HepG2 (cell line): ENCODE measurements around the gene TMEM80. TPM values are rescaled to one million over a fixed set of nuclear protein-coding genes. Genes with fewer than 3 reads are reported as not detected.

ENCODE experiments used
- FLYWCH1 ChIP-seq: sonication (generic); formaldehyde crosslinking; IDR thresholded peaks from 2 replicates; pipeline ENCODE4 v1.8.1; 2023; ENCODE audit warnings: mild to moderate bottlenecking, missing genetic modification reagents
- KLF11 ChIP-seq: IDR thresholded peaks from 2 replicates; pipeline ENCODE4 v1.6.1; 2016; ENCODE audit warnings: missing compliant biosample characterization
- SALL2 ChIP-seq: sonication (generic); formaldehyde crosslinking; IDR thresholded peaks from 2 replicates; pipeline ENCODE4 v1.8.1; 2023; ENCODE audit warnings: mild to moderate bottlenecking, missing genetic modification reagents, inconsistent platforms
- SIN3A ChIP-seq: IDR thresholded peaks from 2 replicates; pipeline ENCODE4 v1.6.1; 2011; ENCODE audit warnings: low read depth, mild to moderate bottlenecking, control low read depth, low read length, borderline replicate concordance
- SP2 ChIP-seq: sonication (generic); formaldehyde crosslinking; IDR thresholded peaks from 2 replicates; pipeline ENCODE4 v1.5.1; 2020; ENCODE audit warnings: mild to moderate bottlenecking, missing genetic modification reagents
- TBP ChIP-seq: sonication (generic); formaldehyde crosslinking; IDR thresholded peaks from 2 replicates; pipeline ENCODE4 v1.5.0; 2020; ENCODE audit warnings: missing genetic modification reagents
- TCF7L2 ChIP-seq: IDR thresholded peaks from 2 replicates; pipeline ENCODE4 v1.6.1; 2011; ENCODE audit warnings: mild to moderate bottlenecking, low read depth, low read length, moderate library complexity
- THAP11 ChIP-seq: IDR thresholded peaks from 2 replicates; pipeline ENCODE4 v1.6.1; 2016; ENCODE audit warnings: missing biosample characterization, missing genetic modification reagents
- ZBTB2 ChIP-seq: sonication (generic); formaldehyde crosslinking; IDR thresholded peaks from 2 replicates; pipeline ENCODE4 v1.8.0; 2022; ENCODE audit warnings: low read depth, missing genetic modification reagents
- ZFY ChIP-seq: sonication (generic); formaldehyde crosslinking; IDR thresholded peaks from 2 replicates; pipeline ENCODE4 v1.4.0; 2020; ENCODE audit warnings: missing genetic modification reagents
- ZNF350 ChIP-seq: sonication (generic); formaldehyde crosslinking; IDR thresholded peaks from 2 replicates; pipeline ENCODE4 v1.4.0; 2020; ENCODE audit warnings: mild to moderate bottlenecking, low read depth, missing genetic modification reagents, borderline replicate concordance
- ZNF407 ChIP-seq: sonication (generic); formaldehyde crosslinking; IDR thresholded peaks from one replicate; pipeline ENCODE4 v1.5.1; 2020; ENCODE audit warnings: mild to moderate bottlenecking, missing genetic modification reagents; ENCODE audit errors: not compliant biosample characterization
- ZSCAN25 ChIP-seq: sonication (generic); formaldehyde crosslinking; IDR thresholded peaks from 2 replicates; pipeline ENCODE4 v1.8.0; 2022; ENCODE audit warnings: mild to moderate bottlenecking, missing genetic modification reagents
- polyA plus RNA-seq, 8 experiments: library from polyadenylated mRNA; depleted of rRNA in 3 of 8; stranded (reverse) in 7 of 8; unstranded in 1 of 8; fragments of >200 nt; fragmentation: Illumina TruSeq in 4 of 8; extraction: Trizol in 4 of 8; gene quantifications; 2 replicates each; pipeline versions ENCODE4 v1.2.1 to v1.2.3, GENCODE V29; 2011 to 2016; ENCODE audit warnings: low read depth in 4 of 8, missing spikeins in 1 of 8, mixed read lengths in 1 of 8; ENCODE audit not compliant: insufficient read depth in 1 of 8
- total RNA-seq, 5 experiments: library from RNA; depleted of rRNA; stranded (reverse); fragments of >200 nt; fragmentation: Illumina TruSeq; extraction: Trizol; gene quantifications; 2 replicates each; pipeline ENCODE4 v1.2.3, GENCODE V29; 2016; ENCODE audit warnings: low read depth in 1 of 5
- TF ChIP-seq, protein P1 (sequence below): sonication (generic); formaldehyde crosslinking; IDR thresholded peaks from 2 replicates; pipeline ENCODE4 v1.4.0; 2020; ENCODE audit warnings: missing genetic modification reagents; ENCODE audit errors: not compliant biosample characterization
- TF ChIP-seq, protein P2 (sequence below): sonication (generic); formaldehyde crosslinking; conservative IDR thresholded peaks from 2 replicates; pipeline ENCODE4 v1.4.0; 2020; ENCODE audit warnings: mild to moderate bottlenecking, missing genetic modification reagents, moderate library complexity

The TMEM80 gene
- total and polyA plus RNA-seq, 2 of the 13 experiments (the other 11 are each of a cell fraction or from before 2014, with no cell fraction given), result 5.6 to 17.1 TPM

GRCh38 chr11:695538-696248 lies at the start of gene TMEM80 (continued):
- TF ChIP-seq, protein P1, sequence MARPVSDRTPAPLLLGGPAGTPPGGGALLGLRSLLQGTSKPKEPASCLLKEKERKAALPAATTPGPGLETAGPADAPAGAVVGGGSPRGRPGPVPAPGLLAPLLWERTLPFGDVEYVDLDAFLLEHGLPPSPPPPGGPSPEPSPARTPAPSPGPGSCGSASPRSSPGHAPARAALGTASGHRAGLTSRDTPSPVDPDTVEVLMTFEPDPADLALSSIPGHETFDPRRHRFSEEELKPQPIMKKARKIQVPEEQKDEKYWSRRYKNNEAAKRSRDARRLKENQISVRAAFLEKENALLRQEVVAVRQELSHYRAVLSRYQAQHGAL (CRISPR knock-in tag), result no peak
- no peak; the same call in 1 of the 2 replicates for TF ChIP-seq SALL2 (CRISPR knock-in tag)
- TF ChIP-seq ZSCAN25, result peak; percentile 57
- TF ChIP-seq FLYWCH1 (CRISPR knock-in tag), result no peak
- TF ChIP-seq ZBTB2 (CRISPR knock-in tag), result peak; percentile 94
- peak; percentile 47; the same call in 1 of the 2 replicates for TF ChIP-seq SIN3A
- TF ChIP-seq TBP, result no peak
- TF ChIP-seq, protein P2, sequence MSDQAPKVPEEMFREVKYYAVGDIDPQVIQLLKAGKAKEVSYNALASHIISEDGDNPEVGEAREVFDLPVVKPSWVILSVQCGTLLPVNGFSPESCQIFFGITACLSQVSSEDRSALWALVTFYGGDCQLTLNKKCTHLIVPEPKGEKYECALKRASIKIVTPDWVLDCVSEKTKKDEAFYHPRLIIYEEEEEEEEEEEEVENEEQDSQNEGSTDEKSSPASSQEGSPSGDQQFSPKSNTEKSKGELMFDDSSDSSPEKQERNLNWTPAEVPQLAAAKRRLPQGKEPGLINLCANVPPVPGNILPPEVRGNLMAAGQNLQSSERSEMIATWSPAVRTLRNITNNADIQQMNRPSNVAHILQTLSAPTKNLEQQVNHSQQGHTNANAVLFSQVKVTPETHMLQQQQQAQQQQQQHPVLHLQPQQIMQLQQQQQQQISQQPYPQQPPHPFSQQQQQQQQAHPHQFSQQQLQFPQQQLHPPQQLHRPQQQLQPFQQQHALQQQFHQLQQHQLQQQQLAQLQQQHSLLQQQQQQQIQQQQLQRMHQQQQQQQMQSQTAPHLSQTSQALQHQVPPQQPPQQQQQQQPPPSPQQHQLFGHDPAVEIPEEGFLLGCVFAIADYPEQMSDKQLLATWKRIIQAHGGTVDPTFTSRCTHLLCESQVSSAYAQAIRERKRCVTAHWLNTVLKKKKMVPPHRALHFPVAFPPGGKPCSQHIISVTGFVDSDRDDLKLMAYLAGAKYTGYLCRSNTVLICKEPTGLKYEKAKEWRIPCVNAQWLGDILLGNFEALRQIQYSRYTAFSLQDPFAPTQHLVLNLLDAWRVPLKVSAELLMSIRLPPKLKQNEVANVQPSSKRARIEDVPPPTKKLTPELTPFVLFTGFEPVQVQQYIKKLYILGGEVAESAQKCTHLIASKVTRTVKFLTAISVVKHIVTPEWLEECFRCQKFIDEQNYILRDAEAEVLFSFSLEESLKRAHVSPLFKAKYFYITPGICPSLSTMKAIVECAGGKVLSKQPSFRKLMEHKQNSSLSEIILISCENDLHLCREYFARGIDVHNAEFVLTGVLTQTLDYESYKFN (CRISPR knock-in tag), result peak; percentile 45; the same call in 1 of the 2 replicates
- TF ChIP-seq SP2 (CRISPR knock-in tag), result no peak; the same call in 1 of the 2 replicates
- TF ChIP-seq ZNF350 (CRISPR knock-in tag), result no peak
- no peak for TF ChIP-seq KLF11
- TF ChIP-seq ZNF407 (CRISPR knock-in tag), result peak; percentile 65
- no peak for TF ChIP-seq TCF7L2
- peak; percentile 54 for TF ChIP-seq THAP11 (CRISPR knock-in tag)
- peak; percentile 91 for TF ChIP-seq ZFY (CRISPR knock-in tag)
